Activated CD8-positive, alpha-beta T cell treated with anti-CD3 and anti-CD28 coated beads for 36 hours (primary cell): ENCODE results near the gene SPTSSB. TPM values are rescaled to one million over a fixed set of nuclear protein-coding genes. Genes with fewer than 3 reads are reported as not detected.

ENCODE experiments used
- ATAC-seq: fragments of 200-7000 bp; cut with Tn5 transposase; one replicate; pipeline ENCODE4 v1.10.0; 2021; ENCODE audit warnings: mild to moderate bottlenecking, moderate library complexity
- CTCF ChIA-PET: fragments of 350-600 bp; sonication (Branson Sonifier 250); formaldehyde crosslinking; loops from one replicate; lab custom pipeline; 2021; ENCODE audit warnings: antibody characterized with exemption; lab: Charles Lee
- POLR2A ChIA-PET: fragments of 350-600 bp; sonication (Branson Sonifier 250); formaldehyde crosslinking; loops from one replicate; lab custom pipeline; 2021; ENCODE audit warnings: antibody characterized with exemption; lab: Charles Lee
- DNase-seq: peaks from one replicate; pipeline ENCODE4 v3.0.0-alpha.2; 2020
- H3K27ac Mint-ChIP-seq: one replicate; pipeline ENCODE4 v1.8.0; 2021; ENCODE audit warnings: mild to moderate bottlenecking, mixed read lengths
- H3K27me3 Mint-ChIP-seq: one replicate; pipeline ENCODE4 v1.8.0; 2021; ENCODE audit warnings: mixed read lengths
- H3K36me3 Mint-ChIP-seq: one replicate; pipeline ENCODE4 v1.8.0; 2021; ENCODE audit warnings: low read depth, mixed read lengths
- H3K4me1 Mint-ChIP-seq: one replicate; pipeline ENCODE4 v1.8.0; 2021; ENCODE audit warnings: low read depth, mixed read lengths
- H3K4me3 Mint-ChIP-seq: one replicate; pipeline ENCODE4 v1.8.0; 2021; ENCODE audit warnings: mild to moderate bottlenecking, moderate library complexity, mixed read lengths
- H3K9me3 Mint-ChIP-seq: one replicate; pipeline ENCODE4 v1.8.0; 2021; ENCODE audit warnings: mixed read lengths
- intact Hi-C: fragments of 100-400 bp; cut with micrococcal nuclease; formaldehyde crosslinking; loops from one replicate; pipeline ENCODE4 v1.10.0; 2022
- total RNA-seq, 2 experiments: library from RNA; stranded (reverse); gene quantifications; one replicate each; pipeline ENCODE4 v1.2.3, GENCODE V29; 2021
- TF ChIP-seq, protein P1 (sequence below): fragments of 200-600 bp; IDR thresholded peaks from one replicate; pipeline ENCODE4 v1.8.0; 2022; ENCODE audit warnings: antibody characterized with exemption, mild to moderate bottlenecking

SPTSSB gene
- total RNA-seq, 2 experiments from 2014 or later: not detected

DNA sequence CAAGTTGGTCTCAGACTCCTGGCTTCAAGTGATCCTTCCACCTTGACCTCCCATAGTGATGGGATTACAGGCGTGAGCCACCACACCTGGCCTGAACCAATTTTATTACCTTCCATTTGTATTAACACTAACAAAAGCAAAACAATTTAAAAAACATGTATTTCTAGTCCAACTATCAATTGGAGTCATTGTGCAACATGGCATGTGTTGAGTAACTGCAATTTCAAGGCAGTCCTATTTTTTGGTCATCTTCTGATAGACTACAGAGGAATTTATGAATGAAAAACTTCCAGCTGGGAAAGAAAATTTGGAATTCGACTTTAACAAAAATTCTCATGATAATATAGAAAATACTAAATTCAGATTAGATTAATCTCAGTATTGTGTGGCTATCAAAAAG is 16.8 kb downstream of the SPTSSB start:
- no peak overlapping the region for H3K4me3 Mint-ChIP-seq
- ATAC-seq: no peak
- DNase-seq: no peak
- H3K9me3 Mint-ChIP-seq: no peaks in the 10 kb centered on the region
- CTCF ChIA-PET: no interaction called here
- TF ChIP-seq, protein P1, sequence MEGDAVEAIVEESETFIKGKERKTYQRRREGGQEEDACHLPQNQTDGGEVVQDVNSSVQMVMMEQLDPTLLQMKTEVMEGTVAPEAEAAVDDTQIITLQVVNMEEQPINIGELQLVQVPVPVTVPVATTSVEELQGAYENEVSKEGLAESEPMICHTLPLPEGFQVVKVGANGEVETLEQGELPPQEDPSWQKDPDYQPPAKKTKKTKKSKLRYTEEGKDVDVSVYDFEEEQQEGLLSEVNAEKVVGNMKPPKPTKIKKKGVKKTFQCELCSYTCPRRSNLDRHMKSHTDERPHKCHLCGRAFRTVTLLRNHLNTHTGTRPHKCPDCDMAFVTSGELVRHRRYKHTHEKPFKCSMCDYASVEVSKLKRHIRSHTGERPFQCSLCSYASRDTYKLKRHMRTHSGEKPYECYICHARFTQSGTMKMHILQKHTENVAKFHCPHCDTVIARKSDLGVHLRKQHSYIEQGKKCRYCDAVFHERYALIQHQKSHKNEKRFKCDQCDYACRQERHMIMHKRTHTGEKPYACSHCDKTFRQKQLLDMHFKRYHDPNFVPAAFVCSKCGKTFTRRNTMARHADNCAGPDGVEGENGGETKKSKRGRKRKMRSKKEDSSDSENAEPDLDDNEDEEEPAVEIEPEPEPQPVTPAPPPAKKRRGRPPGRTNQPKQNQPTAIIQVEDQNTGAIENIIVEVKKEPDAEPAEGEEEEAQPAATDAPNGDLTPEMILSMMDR: no peak
- POLR2A ChIA-PET: no interaction called here
- no peaks in the 10 kb centered on the region for H3K36me3 Mint-ChIP-seq
- H3K27ac Mint-ChIP-seq: no peak overlapping the region
- H3K4me1 Mint-ChIP-seq: peaks cover 9% of the 10 kb centered on the region
- intact Hi-C loops: no loop called here
- peaks cover 11% of the 10 kb centered on the region for H3K27me3 Mint-ChIP-seq

DNA sequence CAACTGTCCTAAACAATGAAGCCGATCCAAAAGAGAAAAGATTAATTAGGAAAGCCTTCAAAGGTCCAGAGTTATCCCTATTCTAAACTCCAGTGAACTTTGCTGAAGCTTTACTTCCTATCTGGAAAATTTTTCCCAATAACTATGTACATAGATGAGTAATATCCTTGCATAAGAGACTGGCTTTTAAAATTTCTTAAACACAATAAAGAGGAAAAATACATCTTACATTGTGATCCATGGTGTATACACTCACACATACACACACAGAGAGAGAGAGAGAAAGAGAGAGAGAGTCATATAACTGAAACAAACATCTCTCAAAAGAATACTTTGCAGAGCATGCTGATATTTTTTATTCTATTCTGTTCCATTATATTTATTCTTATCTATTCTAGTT is 20.0 kb downstream of the SPTSSB start:
- Mint-ChIP-seq H3K27ac (no peak overlapping the region), H3K36me3 (no peaks in the 10 kb centered on the region), H3K4me3 (no peak overlapping the region), H3K4me1 (peaks cover 23% of the 10 kb centered on the region), H3K9me3 (no peaks in the 10 kb centered on the region), H3K27me3 (peaks cover 18% of the 10 kb centered on the region)
- TF ChIP-seq, protein P1: no peak
- POLR2A ChIA-PET: no interaction called here
- intact Hi-C loops: no loop called here
- ATAC-seq (no peak), DNase-seq (no peak)
- CTCF ChIA-PET: interaction anchor here (0.7 kb wide), 2 partner anchors 72 to 579 kb away, joined by 3 read pairs; no protein-coding TSS in a partner anchor

DNA sequence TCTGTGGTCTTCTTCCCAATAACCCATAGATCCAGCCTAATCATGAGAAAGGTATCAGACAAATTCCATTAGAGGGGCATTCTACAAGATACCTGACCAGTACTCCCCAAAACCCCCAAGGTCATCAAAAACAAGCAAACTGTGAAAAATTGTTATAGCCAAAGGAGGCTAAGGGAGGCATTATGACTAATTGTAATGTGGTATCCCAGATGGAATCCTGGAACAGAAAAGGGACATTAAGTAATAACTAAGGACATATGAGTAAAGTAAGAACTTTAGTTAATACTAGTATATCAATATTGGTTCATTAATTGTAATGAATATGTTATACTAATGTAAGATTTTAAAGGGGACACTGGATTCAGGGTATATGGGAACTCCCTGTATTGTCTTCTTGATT is 20.4 kb downstream of the SPTSSB start:
- peaks cover 18% of the 10 kb centered on the region for H3K27me3 Mint-ChIP-seq
- TF ChIP-seq, protein P1: no peak
- H3K27ac Mint-ChIP-seq: no peak overlapping the region
- no peaks in the 10 kb centered on the region for H3K36me3 Mint-ChIP-seq
- intact Hi-C loops: no loop called here
- ATAC-seq: no peak
- H3K9me3 Mint-ChIP-seq: no peaks in the 10 kb centered on the region
- ChIA-PET POLR2A (interaction anchor here (1.6 kb wide), 1 partner anchor 40 kb away, joined by 4 read pairs; no protein-coding TSS in a partner anchor), CTCF (interaction anchor here (0.7 to 1.2 kb wide), 2 partner anchors 46 to 579 kb away, joined by 3 read pairs; no protein-coding TSS in a partner anchor)
- peaks cover 23% of the 10 kb centered on the region for H3K4me1 Mint-ChIP-seq
- DNase-seq: no peak
- H3K4me3 Mint-ChIP-seq: no peak overlapping the region

DNA sequence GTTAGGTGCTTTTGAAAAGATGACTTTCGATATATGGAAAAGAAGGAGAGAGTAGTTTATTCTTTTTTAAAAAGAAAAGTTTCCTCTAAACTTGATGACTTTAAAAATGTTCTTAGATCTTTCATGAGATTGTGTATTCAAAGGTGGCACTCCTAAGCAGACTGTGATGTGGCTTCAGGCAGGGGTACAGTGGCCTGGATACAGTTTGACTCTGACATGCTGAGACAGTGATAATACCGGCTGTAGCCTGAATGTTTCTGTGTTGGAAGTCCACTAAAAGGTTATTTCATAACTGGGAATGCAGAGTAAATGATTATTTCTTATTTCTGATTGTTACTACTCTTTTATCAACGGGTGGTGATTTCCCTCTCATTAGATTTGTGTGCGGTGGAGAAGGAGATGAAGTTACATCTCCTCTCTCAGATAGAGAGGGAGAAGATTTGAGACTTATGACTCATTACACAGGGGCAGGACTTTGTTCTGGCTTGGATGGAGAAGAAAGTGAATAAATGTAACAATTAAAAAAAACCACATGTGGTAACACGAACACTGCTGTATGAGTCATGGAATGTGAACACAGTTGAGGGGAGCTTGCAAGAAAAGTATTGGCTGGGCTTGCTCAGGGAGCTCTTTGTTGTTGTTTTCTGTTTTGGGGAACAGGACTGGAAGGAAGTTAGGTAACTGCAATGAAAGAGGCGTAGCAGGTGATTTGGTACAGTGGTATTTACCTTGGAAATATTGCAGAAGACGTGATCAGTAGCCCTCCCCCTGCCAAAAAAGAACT is 21.6 kb downstream of the SPTSSB start:
- ChIA-PET POLR2A (interaction anchor here (0.6 to 1.6 kb wide), 2 partner anchors 39 to 780 kb away, joined by 3 to 4 read pairs; no protein-coding TSS in a partner anchor), CTCF (interaction anchor here (1.1 to 1.2 kb wide), 4 partner anchors 22 to 75 kb away, joined by 3 to 5 read pairs (median 4); partner anchors contain the start of gene SPTSSB)
- Mint-ChIP-seq H3K27me3 (peaks cover 15% of the 10 kb centered on the region), H3K27ac (peak overlapping the region; percentile 16), H3K36me3 (no peaks in the 10 kb centered on the region), H3K9me3 (no peaks in the 10 kb centered on the region), H3K4me3 (no peak overlapping the region), H3K4me1 (peaks cover 23% of the 10 kb centered on the region)
- peak; percentile 41 for DNase-seq
- TF ChIP-seq, protein P1: no peak
- ATAC-seq: peak; percentile 95
- intact Hi-C loops: loop anchor here (2.0 kb wide), 1 partner anchor 39 kb away; no protein-coding TSS in a partner anchor
